Hematopoietic multipotent progenitor cell treated with erythropoietin and hydrocortisone succinate and interleukin-3 and kit ligand, for 4 days (in vitro differentiated cells): ENCODE results near the gene CAP1.

Experiments
- DNase-seq: peaks from one replicate; pipeline ENCODE4 v3.0.0-alpha.2; 2015

The CAP1 gene

GRCh38 chr1:40096977-40097782 is 56.7 kb downstream of the CAP1 start, which contains the start of gene PPT1:
TSS of gene PPT1 (minus strand) at chr1:40097252. CDS start at chr1:40097238, 14 bp downstream.
- peak; percentile 88 for DNase-seq

- DNase-seq = no peak
Observed at GRCh38 chr1:40102038-40102437, 61.5 kb downstream of the CAP1 start.

GRCh38 chr1:40102896-40103295 is 62.4 kb downstream of the CAP1 start:
- no peak for DNase-seq

- DNase-seq = no peak
Observed at GRCh38 chr1:40105028-40105427, 64.5 kb downstream of the CAP1 start.

GRCh38 chr1:40107290-40107959 is 66.9 kb downstream of the CAP1 start:
- DNase-seq = no peak

GRCh38 chr1:40110389-40110788 is 69.9 kb downstream of the CAP1 start:
- DNase-seq = no peak

GRCh38 chr1:40114400-40114799 is 73.9 kb downstream of the CAP1 start:
- no peak for DNase-seq

- DNase-seq = no peak
Observed at GRCh38 chr1:40120128-40120527, 79.6 kb downstream of the CAP1 start.
